Adrenal gland (tissue), 5 donors: Measurements from ENCODE around the gene KAT6B.

Source experiments
- CTCF ChIP-seq, 6 experiments: fragments of 450-650 bp in 4 of 6; fragments of 200-600 bp in 2 of 6; sonication (generic) in 1 of 6; IDR thresholded peaks; 1 replicate in 5 of 6; 2 replicates in 1 of 6; pipeline versions ENCODE4 v1.5.1 to v1.8.0; 2016 to 2021; ENCODE audit warnings: antibody characterized with exemption in 6 of 6, mild to moderate bottlenecking in 2 of 6, moderate library complexity in 1 of 6
- POLR2A ChIP-seq, 2 donors: fragments of 450-650 bp; IDR thresholded peaks; one replicate each; pipeline ENCODE4 v1.6.1; 2017; ENCODE audit warnings: antibody characterized with exemption in 2 of 2, mild to moderate bottlenecking in 2 of 2, moderate library complexity in 1 of 2
- donor health status: DM: no; HTN: no; CAD: no.

- no peak for TF ChIP-seq CTCF (IDR thresholded peaks at IDR 0.05)
- no peak for TF ChIP-seq POLR2A (IDR thresholded peaks at IDR 0.05)
These were observed 126.8 kb downstream of the KAT6B start for GRCh38 chr10:74953214-74953613.
